SJCRH30 (cell line): ENCODE data around the gene RNF224. TPM values are rescaled to one million over a fixed set of nuclear protein-coding genes. Genes with fewer than 3 reads are reported as not detected.
A peak's percentile ranks its signal among the peaks of the same experiment; 100 is the strongest.

Experiments used
- DNase-seq, 2 experiments: peaks; one replicate each; pipeline ENCODE4 v3.0.0-alpha.2; 2015 to 2020
- H3K27ac ChIP-seq: fragments of 250-450 bp; sonication (Bioruptor Pico); 2 replicates; pipeline ENCODE4 v1.5.1; 2020; ENCODE audit warnings: mild to moderate bottlenecking, moderate library complexity
- H3K27me3 ChIP-seq: fragments of 250-450 bp; sonication (Bioruptor Pico); 2 replicates; pipeline ENCODE4 v1.5.1; 2020; ENCODE audit warnings: mild to moderate bottlenecking, moderate library complexity
- H3K36me3 ChIP-seq: fragments of 250-450 bp; sonication (Bioruptor Pico); 2 replicates; pipeline ENCODE4 v1.5.1; 2020; ENCODE audit warnings: mild to moderate bottlenecking, moderate library complexity
- H3K4me1 ChIP-seq: fragments of 250-450 bp; sonication (Bioruptor Pico); 2 replicates; pipeline ENCODE4 v1.5.1; 2020; ENCODE audit warnings: mild to moderate bottlenecking, moderate library complexity
- H3K4me3 ChIP-seq: fragments of 250-450 bp; sonication (Bioruptor Pico); 2 replicates; pipeline ENCODE4 v1.5.1; 2020; ENCODE audit warnings: mild to moderate bottlenecking, moderate library complexity
- H3K9me3 ChIP-seq: fragments of 250-450 bp; sonication (Bioruptor Pico); replicated peaks from 2 replicates; pipeline ENCODE4 v1.5.1; 2020; ENCODE audit warnings: mild to moderate bottlenecking, moderate library complexity
- total RNA-seq: library from RNA; depleted of rRNA; stranded (reverse); fragments of >200 nt; shearing (Covaris generic); gene quantifications from 2 replicates; pipeline ENCODE4 v1.2.3, GENCODE V29; 2014

RNF224 gene
- total RNA-seq, 1 experiment from 2014 or later: not detected

GRCh38 chr9:137215196-137215986 is 11.9 kb upstream of the RNF224 start:
- Histone ChIP-seq H3K9me3 (no peaks in the 10 kb centered on the region), H3K27me3 (no peaks in the 10 kb centered on the region), H3K4me3 (no peak overlapping the region), H3K36me3 (peaks cover 22% of the 10 kb centered on the region), H3K4me1 (no peaks in the 10 kb centered on the region), H3K27ac (no peak overlapping the region)
- DNase-seq: no peak

DNA sequence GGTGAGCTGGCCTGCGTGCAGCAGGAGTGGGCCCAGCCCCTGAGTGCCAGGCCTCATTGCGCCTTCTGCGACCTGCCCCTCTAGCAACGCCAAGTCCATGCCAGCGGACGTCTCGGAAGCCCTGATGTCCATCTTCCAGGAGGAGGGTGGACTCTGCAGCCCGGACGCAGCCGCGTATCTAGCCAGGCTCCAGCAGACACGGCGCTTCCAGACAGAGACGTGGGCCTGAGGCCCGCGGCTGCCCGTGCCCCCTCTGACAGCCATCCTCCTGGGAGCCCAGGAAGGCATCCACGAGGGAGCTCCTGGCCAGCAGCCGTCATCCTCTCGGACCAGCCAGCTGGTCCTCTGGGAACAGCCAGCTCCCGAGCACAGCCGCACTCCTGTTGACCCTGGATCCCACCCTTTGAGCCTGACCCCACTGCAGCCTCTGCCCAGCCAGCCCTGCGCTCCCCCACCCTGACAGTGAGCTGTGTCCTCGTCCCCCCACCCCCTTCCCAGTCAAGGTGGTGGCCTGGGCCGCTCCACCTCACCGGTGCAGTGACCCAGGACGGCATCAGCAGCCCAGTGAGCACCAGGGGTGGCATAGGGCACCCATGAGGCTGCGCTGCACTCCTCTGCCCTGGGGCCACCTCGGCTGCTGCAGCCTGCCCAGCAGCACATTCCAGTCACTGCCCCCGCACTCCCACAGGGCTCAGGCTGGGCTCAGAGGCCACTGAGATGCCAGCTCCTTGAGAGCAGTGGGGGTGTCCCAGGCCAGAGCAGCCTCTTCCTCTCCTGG is 10.9 kb upstream of the RNF224 start:
- no peak overlapping the region for H3K4me3 ChIP-seq
- H3K36me3 ChIP-seq: peaks cover 22% of the 10 kb centered on the region
- no peaks in the 10 kb centered on the region for H3K27me3 ChIP-seq
- DNase-seq: no peak
- no peaks in the 10 kb centered on the region for H3K9me3 ChIP-seq
- H3K4me1 ChIP-seq: peaks cover 3% of the 10 kb centered on the region; the same call in 1 of the 2 replicates
- no peak overlapping the region for H3K27ac ChIP-seq

DNA sequence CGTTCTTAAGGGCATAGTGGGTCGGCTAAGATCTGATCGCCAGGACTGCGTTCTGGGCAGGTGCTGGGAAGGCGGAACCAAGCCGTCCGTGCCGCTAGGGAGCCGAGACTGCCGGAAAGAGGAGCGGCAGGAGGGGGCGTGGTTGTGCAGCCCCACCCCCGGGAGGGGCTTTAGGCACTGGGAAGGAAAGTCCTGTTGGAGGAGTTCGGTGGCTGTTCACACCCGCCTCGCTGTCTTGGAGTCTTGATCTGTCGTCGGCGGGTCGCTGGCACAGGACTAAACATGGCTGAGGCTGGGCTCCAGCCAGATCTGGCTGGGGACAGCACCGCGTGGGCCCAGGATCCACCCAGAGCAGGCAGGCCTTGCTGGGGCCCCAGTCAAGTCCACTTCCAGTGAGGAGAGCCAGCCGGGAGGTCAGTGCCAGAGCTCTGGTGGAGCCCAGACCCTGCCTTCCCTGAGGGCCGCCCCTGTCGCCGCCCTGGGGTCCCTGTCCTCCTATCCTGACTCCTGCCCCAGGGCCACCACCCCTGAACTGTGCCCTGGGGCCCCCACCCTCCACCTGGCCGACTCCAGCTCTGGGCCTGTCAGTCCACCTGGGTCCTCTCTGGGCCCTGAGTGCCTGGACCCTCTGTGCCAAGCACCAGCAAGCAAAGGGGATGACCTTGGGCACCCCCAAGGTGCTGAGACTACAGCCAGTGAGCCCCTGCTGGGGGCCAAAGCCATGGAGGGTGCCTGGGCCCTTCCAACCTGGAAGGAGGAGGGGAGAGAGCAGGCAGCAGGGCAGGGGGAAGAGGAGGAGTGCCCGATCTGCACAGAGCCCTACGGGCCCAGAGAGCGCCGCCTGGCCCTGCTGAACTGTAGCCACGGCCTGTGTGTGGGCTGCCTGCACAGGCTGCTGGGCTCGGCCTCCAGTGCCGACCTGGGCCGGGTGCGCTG is 9.8 kb upstream of the RNF224 start:
- H3K27me3 ChIP-seq: no peaks in the 10 kb centered on the region
- H3K9me3 ChIP-seq: no peaks in the 10 kb centered on the region
- peaks cover 19% of the 10 kb centered on the region for H3K36me3 ChIP-seq
- no peak overlapping the region for H3K4me3 ChIP-seq
- DNase-seq: no peak
- H3K4me1 ChIP-seq: peaks cover 3% of the 10 kb centered on the region; the same call in 1 of the 2 replicates
- H3K27ac ChIP-seq: no peak overlapping the region

GRCh38 chr9:137218212-137218753 is 9.0 kb upstream of the RNF224 start:
- Histone ChIP-seq H3K36me3 (peaks cover 15% of the 10 kb centered on the region; the same call in 1 of the 2 replicates), H3K27ac (no peak overlapping the region), H3K9me3 (no peaks in the 10 kb centered on the region), H3K4me3 (no peak overlapping the region), H3K27me3 (no peaks in the 10 kb centered on the region), H3K4me1 (peaks cover 8% of the 10 kb centered on the region; the same call in 1 of the 2 replicates)
- no peak for DNase-seq

GRCh38 chr9:137218754-137219271 is 8.5 kb upstream of the RNF224 start:
- H3K36me3 ChIP-seq: peaks cover 15% of the 10 kb centered on the region; the same call in 1 of the 2 replicates
- H3K27ac ChIP-seq: no peak overlapping the region
- DNase-seq: no peak
- peaks cover 8% of the 10 kb centered on the region; the same call in 1 of the 2 replicates for H3K4me1 ChIP-seq
- no peak overlapping the region for H3K4me3 ChIP-seq
- no peaks in the 10 kb centered on the region for H3K27me3 ChIP-seq
- no peaks in the 10 kb centered on the region for H3K9me3 ChIP-seq

DNA sequence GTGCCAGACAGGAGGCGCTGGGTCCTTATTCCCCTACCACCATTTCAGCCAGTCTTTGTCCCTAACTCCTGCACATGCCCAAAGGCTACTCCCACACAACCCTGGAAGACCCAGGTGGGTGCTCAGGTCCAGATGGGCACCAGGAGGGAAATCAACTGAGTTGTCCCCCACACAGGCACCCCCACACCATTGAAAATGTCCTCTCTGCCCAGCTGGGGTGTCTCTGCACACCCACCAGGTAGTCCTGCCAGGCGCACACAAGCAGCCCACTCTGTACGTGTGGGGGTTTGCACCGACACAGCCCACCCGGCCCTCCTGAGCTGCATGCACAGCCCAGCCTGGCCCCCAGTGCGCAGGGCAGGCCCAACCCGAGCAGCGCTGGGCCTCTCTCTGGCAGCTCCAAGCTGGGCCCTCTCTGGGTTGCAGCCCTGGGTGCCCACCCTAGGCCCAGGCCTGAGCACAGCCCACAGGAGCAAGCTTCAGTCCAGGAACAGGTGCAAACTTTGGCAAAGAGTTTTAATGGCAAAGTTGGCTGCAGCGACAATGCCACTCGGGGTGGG is 7.5 kb upstream of the RNF224 start:
- H3K4me3 ChIP-seq: no peak overlapping the region
- DNase-seq: no peak
- H3K4me1 ChIP-seq: peaks cover 18% of the 10 kb centered on the region
- H3K9me3 ChIP-seq: no peaks in the 10 kb centered on the region
- peaks cover 5% of the 10 kb centered on the region; the same call in 1 of the 2 replicates for H3K36me3 ChIP-seq
- H3K27me3 ChIP-seq: no peaks in the 10 kb centered on the region
- H3K27ac ChIP-seq: no peak overlapping the region

GRCh38 chr9:137220317-137221094 is 6.8 kb upstream of the RNF224 start:
- DNase-seq: peak; percentile 53 to 54
- Histone ChIP-seq H3K4me3 (no peak overlapping the region), H3K36me3 (0 out of 2 replicates have a peak, but pooled peaks cover 4% of the 10 kb centered on the region), H3K4me1 (peaks cover 23% of the 10 kb centered on the region), H3K9me3 (no peaks in the 10 kb centered on the region), H3K27me3 (no peaks in the 10 kb centered on the region), H3K27ac (no peak overlapping the region)

GRCh38 chr9:137221095-137221505 is 6.2 kb upstream of the RNF224 start:
- H3K9me3 ChIP-seq: no peaks in the 10 kb centered on the region
- DNase-seq: no peak
- 0 out of 2 replicates have a peak, but pooled peaks cover 4% of the 10 kb centered on the region for H3K36me3 ChIP-seq
- no peak overlapping the region for H3K4me3 ChIP-seq
- H3K4me1 ChIP-seq: peaks cover 29% of the 10 kb centered on the region
- H3K27me3 ChIP-seq: no peaks in the 10 kb centered on the region
- no peak overlapping the region for H3K27ac ChIP-seq

DNA sequence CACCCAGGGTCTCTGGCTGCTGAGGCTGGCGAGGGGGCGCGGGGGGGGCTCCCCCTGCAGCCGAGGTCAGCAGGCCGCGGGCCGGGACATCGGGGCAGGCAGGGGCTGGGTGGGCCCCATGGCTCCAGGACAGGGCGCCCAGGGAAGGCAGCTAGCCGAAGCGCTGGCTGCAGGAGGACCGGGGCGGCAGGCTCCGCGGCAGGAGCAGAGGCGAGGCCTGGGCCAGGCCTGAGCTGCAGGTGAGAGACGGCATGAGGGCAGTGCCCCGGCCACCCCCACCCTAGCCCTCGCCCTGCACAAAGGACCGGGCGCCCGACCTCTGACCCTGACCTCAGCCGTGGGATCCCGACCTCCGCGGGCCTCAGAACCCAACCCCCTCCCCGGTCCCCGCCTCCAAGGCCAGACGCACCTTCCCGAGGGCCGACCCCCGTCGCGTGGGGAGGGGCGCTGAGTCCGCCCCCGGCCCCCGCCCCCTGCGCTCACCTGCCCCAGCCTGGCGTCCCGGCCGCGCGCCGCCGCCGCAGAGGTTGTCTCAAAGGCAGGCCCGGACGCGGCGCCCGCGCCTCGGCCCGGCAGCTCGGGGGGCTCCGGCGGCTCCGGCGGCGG is 5.7 kb upstream of the RNF224 start:
- no peak for DNase-seq
- Histone ChIP-seq H3K27ac (no peak overlapping the region), H3K36me3 (no peaks in the 10 kb centered on the region), H3K4me1 (peaks cover 34% of the 10 kb centered on the region), H3K4me3 (no peak overlapping the region), H3K9me3 (no peaks in the 10 kb centered on the region), H3K27me3 (no peaks in the 10 kb centered on the region)

GRCh38 chr9:137222190-137223077 is 4.9 kb upstream of the RNF224 start, which contains the start of gene RNF208:
Gene RNF208, minus strand, starts transcription at chr9:137222240. Its CDS starts 1,028 bp downstream, at chr9:137221212.
- no peak for DNase-seq
- Histone ChIP-seq H3K4me3 (peak within 1 kb of the TSS; percentile 72), H3K27ac (no peak within 1 kb of the TSS), H3K27me3 (no peaks in the 10 kb centered on the region), H3K4me1 (peaks cover 42% of the 10 kb centered on the region), H3K9me3 (no peaks in the 10 kb centered on the region), H3K36me3 (no peaks in the 10 kb centered on the region)

DNA sequence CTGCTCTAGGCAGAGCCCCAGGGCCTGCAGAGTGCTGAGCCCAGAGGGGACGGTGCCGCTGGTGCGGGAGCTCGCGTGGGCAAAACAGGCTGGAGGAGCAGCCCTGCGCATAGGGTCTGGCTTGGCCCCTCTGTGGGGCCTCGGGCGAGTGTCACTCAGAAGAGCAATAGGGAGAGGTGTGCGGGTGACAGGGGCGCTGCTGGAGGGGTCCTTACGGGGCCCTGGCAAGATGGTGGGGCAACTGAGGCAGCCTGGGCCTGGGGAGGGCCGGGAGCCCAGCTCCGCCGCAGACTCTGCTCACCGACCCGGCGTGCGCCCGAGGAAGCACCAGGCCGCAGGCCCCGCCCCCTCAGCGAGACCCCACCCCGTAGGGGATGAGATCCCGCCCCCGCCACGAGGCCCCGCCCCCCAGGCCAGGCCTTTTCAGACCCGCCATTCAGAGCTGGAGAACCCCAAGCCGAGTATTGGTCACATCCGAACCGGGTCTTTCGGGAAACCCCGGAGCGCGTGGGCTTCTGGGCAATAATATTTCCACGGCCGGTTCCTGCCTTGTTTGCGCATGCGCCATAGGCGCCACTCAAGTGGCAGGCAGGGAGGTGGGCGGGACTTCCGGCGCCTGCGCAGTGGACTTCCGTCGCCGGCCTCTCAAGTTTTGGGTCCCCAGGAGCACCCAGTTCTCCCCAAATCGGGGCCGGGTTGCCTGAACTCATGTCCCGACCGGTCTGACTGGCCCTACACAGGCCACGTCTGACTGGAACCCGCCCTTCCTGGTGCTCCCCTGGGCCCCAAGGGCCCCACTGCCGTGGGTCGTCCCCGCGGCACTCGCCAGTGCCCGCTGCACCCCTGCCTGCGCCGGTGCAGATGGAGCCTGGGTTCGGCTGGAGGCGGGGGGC is 4.0 kb upstream of the RNF224 start:
- H3K27me3 ChIP-seq: peaks cover 2% of the 10 kb centered on the region
- no peaks in the 10 kb centered on the region for H3K9me3 ChIP-seq
- H3K4me1 ChIP-seq: peaks cover 42% of the 10 kb centered on the region
- H3K27ac ChIP-seq: peak overlapping the region; percentile 44; the same call in 1 of the 2 replicates
- H3K4me3 ChIP-seq: peak overlapping the region; percentile 72
- DNase-seq: peak; percentile 99
- H3K36me3 ChIP-seq: no peaks in the 10 kb centered on the region
